ENCODE measurements around the gene NUTM2D. TPM values are rescaled to one million over a fixed set of nuclear protein-coding genes. Genes with fewer than 3 reads are reported as not detected.

The NUTM2D gene, protein sequence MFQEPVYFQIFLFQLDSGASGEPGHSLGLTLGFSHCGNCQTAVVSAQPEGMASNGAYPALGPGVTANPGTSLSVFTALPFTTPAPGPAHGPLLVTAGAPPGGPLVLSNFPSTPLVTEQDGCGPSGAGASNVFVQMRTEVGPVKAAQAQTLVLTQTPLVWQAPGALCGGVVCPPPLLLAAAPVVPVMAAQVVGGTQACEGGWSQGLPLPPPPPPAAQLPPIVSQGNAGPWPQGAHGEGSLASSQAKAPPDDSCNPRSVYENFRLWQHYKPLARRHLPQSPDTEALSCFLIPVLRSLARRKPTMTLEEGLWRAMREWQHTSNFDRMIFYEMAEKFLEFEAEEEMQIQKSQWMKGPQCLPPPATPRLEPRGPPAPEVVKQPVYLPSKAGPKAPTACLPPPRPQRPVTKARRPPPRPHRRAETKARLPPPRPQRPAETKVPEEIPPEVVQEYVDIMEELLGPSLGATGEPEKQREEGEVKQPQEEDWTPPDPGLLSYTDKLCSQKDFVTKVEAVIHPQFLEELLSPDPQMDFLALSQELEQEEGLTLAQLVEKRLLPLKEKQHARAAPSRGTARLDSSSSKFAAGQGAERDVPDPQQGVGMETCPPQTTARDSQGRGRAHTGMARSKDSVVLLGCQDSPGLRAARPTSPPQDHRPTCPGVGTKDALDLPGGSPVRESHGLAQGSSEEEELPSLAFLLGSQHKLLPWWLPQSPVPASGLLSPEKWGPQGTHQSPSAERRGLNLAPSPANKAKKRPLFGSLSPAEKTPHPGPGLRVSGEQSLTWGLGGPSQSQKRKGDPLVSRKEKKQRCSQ
- 0.75 and 0.81 TPM in 2 replicates for total RNA-seq

DNA sequence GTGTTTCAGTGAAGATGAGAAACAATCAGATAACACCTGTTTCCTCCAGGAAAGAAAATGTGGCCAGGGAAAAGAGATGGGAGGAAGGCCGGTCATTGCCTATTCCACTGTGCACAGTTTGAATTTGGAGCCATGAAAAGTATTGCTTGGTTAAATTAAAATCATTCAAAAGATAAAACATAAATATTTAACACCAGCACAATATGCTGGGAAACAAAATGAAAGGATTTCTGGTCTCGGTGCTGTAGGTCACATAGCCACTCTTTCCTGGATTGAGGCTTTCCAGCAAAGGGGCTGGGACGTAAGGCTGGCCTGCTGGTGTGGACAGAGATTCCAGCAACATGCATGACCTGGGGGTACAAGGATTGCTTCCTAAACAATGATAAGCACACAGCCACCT lies at the start of gene NUTM2D:
Gene NUTM2D (plus strand): TSS at position 301 of the 400 bp plus-strand sequence. CDS start 522 bp downstream, outside the sequence.

Other genes starting within 250 kb of the NUTM2D start
- 0.19 and 0.27 TPM in 2 replicates for gene NUTM2A, start 132.3 kb upstream of the NUTM2D start, total RNA-seq
- gene MINPP1, start 147.1 kb downstream of the NUTM2D start, total RNA-seq = 19.5 and 25.1 TPM in 2 replicates

Data from endothelial cell of coronary artery (primary cell).